ENCODE data around the gene ARSG. TPM values are rescaled to one million over a fixed set of nuclear protein-coding genes. Genes with fewer than 3 reads are reported as not detected.
A peak's percentile ranks its signal among the peaks of the same experiment; 100 is the strongest.

Gene ARSG
- total and polyA plus RNA-seq, 2 of the 13 experiments (the other 11 are each of a cell fraction or from before 2014, with no cell fraction given), result 3.7 to 15.2 TPM

DNA sequence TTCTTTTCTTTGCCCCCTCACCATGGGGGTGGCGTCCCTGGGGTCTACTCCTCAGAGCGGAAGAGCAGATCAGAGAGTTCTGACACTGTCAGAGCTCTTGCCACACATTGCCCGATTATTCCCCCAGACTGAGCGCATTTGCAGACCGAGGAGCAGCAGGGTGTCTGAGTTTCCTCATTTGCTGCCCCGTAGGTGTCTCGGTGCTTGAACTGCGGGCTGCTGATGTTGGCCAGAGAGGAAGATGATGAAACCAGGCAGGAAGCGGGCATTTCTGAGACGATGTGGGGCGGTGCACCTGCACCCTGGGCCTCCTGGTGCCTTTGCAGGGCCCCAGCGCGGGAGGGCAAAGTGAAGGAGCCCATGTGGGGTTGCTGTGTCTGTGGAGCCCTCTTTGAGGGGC, 55.2 kb downstream of the ARSG start:
- ChIA-PET CTCF (ENCODE audit: low intra/inter-chr PET ratio, low total read pairs) (no interaction called here), POLR2A (no interaction called here)
- H2AFZ ChIP-seq (ENCODE audit: low read length), result no peak overlapping the region
- no peak for DNase-seq (ENCODE audit: low spot score)
- TF ChIP-seq EED (CRISPR knock-in tag; IDR thresholded peaks at IDR 0.05) (no peak), RFX5 (IDR thresholded peaks at IDR 0.05; ENCODE audit: low read depth, low read length) (no peak), ZNF468 (CRISPR knock-in tag; IDR thresholded peaks at IDR 0.05) (no peak), ZFX (CRISPR knock-in tag; IDR thresholded peaks at IDR 0.05; ENCODE audit: low read depth) (no peak)
- TF ChIP-seq, protein P1, sequence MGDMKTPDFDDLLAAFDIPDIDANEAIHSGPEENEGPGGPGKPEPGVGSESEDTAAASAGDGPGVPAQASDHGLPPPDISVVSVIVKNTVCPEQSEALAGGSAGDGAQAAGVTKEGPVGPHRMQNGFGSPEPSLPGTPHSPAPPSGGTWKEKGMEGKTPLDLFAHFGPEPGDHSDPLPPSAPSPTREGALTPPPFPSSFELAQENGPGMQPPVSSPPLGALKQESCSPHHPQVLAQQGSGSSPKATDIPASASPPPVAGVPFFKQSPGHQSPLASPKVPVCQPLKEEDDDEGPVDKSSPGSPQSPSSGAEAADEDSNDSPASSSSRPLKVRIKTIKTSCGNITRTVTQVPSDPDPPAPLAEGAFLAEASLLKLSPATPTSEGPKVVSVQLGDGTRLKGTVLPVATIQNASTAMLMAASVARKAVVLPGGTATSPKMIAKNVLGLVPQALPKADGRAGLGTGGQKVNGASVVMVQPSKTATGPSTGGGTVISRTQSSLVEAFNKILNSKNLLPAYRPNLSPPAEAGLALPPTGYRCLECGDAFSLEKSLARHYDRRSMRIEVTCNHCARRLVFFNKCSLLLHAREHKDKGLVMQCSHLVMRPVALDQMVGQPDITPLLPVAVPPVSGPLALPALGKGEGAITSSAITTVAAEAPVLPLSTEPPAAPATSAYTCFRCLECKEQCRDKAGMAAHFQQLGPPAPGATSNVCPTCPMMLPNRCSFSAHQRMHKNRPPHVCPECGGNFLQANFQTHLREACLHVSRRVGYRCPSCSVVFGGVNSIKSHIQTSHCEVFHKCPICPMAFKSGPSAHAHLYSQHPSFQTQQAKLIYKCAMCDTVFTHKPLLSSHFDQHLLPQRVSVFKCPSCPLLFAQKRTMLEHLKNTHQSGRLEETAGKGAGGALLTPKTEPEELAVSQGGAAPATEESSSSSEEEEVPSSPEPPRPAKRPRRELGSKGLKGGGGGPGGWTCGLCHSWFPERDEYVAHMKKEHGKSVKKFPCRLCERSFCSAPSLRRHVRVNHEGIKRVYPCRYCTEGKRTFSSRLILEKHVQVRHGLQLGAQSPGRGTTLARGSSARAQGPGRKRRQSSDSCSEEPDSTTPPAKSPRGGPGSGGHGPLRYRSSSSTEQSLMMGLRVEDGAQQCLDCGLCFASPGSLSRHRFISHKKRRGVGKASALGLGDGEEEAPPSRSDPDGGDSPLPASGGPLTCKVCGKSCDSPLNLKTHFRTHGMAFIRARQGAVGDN (CRISPR knock-in tag; IDR thresholded peaks at IDR 0.05), result peak; percentile 8; the same call in 1 of the 2 replicates
- TF ChIP-seq, protein P2, sequence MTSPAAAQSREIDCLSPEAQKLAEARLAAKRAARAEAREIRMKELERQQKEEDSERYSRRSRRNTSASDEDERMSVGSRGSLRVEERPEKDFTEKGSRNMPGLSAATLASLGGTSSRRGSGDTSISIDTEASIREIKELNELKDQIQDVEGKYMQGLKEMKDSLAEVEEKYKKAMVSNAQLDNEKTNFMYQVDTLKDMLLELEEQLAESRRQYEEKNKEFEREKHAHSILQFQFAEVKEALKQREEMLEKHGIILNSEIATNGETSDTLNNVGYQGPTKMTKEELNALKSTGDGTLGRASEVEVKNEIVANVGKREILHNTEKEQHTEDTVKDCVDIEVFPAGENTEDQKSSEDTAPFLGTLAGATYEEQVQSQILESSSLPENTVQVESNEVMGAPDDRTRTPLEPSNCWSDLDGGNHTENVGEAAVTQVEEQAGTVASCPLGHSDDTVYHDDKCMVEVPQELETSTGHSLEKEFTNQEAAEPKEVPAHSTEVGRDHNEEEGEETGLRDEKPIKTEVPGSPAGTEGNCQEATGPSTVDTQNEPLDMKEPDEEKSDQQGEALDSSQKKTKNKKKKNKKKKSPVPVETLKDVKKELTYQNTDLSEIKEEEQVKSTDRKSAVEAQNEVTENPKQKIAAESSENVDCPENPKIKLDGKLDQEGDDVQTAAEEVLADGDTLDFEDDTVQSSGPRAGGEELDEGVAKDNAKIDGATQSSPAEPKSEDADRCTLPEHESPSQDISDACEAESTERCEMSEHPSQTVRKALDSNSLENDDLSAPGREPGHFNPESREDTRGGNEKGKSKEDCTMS (CRISPR knock-in tag; conservative IDR thresholded peaks at IDR 0.05), result no peak
- no peaks in the 10 kb centered on the region for H3K9me3 ChIP-seq (ENCODE audit: low read length)
- no peak for ATAC-seq
- in situ Hi-C loops (cut with HindIII; ENCODE audit: extremely low pct_ligation_motif_present, low pct_unique_long_range_greater_than_20kb) (no loop called here), intact Hi-C loops (cut with micrococcal nuclease; ENCODE audit: unreplicated experiment) (no loop called here)
- no peak overlapping the region for H3K4me3 ChIP-seq (replicated peaks in 1 of 3; ENCODE audit: insufficient read depth in 1 of 3, low read depth in 2 of 3, low read length in 3 of 3)
- FAIRE-seq, result no peak
- 92% methylated on average over 13 of the region's 13 CpGs for WGBS (ENCODE audit: low lambda C conversion rate)
- peaks cover 37% of the 10 kb centered on the region for H3K4me1 ChIP-seq (ENCODE audit: insufficient read depth, low read length)
- no peaks in the 10 kb centered on the region for H3K27me3 ChIP-seq (ENCODE audit: control insufficient read depth in 1 of 2, insufficient read depth in 2 of 2, low read length in 2 of 2)
- no peak overlapping the region for H3K27ac ChIP-seq (ENCODE audit: extremely low read length, insufficient read depth, low read length)
- no peak overlapping the region for H3K4me2 ChIP-seq (ENCODE audit: low read depth, low read length)
- BruUV-seq (replicated peaks), result no TSS peak
- no peaks in the 10 kb centered on the region; a peak in 1 of 5 replicates for H3K36me3 ChIP-seq (replicated peaks in 1 of 2; ENCODE audit: control insufficient read depth in 1 of 2, insufficient read depth in 2 of 2, low read length in 2 of 2)
- H4K20me1 ChIP-seq (ENCODE audit: insufficient read depth, low read length), result no peaks in the 10 kb centered on the region
- H3K79me2 ChIP-seq (ENCODE audit: insufficient read depth, low read length), result no peaks in the 10 kb centered on the region
- no peak overlapping the region for H3K9ac ChIP-seq (ENCODE audit: insufficient read depth, low read depth, low read length)
